H9 (cell line): ENCODE results near the gene RNU4-1. TPM values are rescaled to one million over a fixed set of nuclear protein-coding genes. Genes with fewer than 3 reads are reported as not detected.

Experiments
- DNase-seq: peaks from one replicate; pipeline ENCODE4 v3.0.0-alpha.2; 2017
- H2AFZ ChIP-seq: one replicate; pipeline ENCODE4 v1.6.1; 2013; ENCODE audit warnings: mild to moderate bottlenecking, low read length, control low read depth, moderate library complexity
- H2AK5ac ChIP-seq: 2 replicates; pipeline ENCODE4 v1.6.1; 2013; ENCODE audit warnings: low read length, control low read depth, mixed read lengths; ENCODE audit not compliant: insufficient read length
- H2BK120ac ChIP-seq: one replicate; pipeline ENCODE4 v1.6.1; 2013; ENCODE audit warnings: low read depth, mild to moderate bottlenecking, low read length, control low read depth, inconsistent platforms; ENCODE audit not compliant: poor library complexity, severe bottlenecking
- H2BK12ac ChIP-seq: 2 replicates; pipeline ENCODE4 v1.6.1; 2013; ENCODE audit warnings: low read length, control low read depth, mixed read lengths, low read depth; ENCODE audit not compliant: insufficient read length
- H2BK15ac ChIP-seq: 2 replicates; pipeline ENCODE4 v1.6.1; 2013; ENCODE audit warnings: low read depth, low read length, control low read depth
- H2BK20ac ChIP-seq: one replicate; pipeline ENCODE4 v1.6.1; 2013; ENCODE audit warnings: low read depth, mild to moderate bottlenecking, low read length, control low read depth, inconsistent platforms; ENCODE audit not compliant: poor library complexity, severe bottlenecking
- H2BK5ac ChIP-seq: 2 replicates; pipeline ENCODE4 v1.6.1; 2013; ENCODE audit warnings: low read length, control low read depth, mixed read lengths; ENCODE audit not compliant: insufficient read length
- H3K14ac ChIP-seq: 2 replicates; pipeline ENCODE4 v1.6.1; 2013; ENCODE audit warnings: low read length, control low read depth; ENCODE audit not compliant: insufficient read depth
- H3K18ac ChIP-seq: 2 replicates; pipeline ENCODE4 v1.6.1; 2013; ENCODE audit warnings: low read depth, mild to moderate bottlenecking, mixed read lengths, low read length, control low read depth; ENCODE audit not compliant: insufficient read length
- H3K23ac ChIP-seq: 2 replicates; pipeline ENCODE4 v1.6.1; 2013; ENCODE audit warnings: low read length, control low read depth, mixed read lengths, low read depth; ENCODE audit not compliant: insufficient read length
- H3K23me2 ChIP-seq: 2 replicates; pipeline ENCODE4 v1.6.1; 2013; ENCODE audit warnings: low read depth, mild to moderate bottlenecking, mixed read lengths, low read length, control low read depth; ENCODE audit not compliant: insufficient read length, poor library complexity, severe bottlenecking
- H3K27ac ChIP-seq: 2 replicates; pipeline ENCODE4 v1.5.1; 2013; ENCODE audit warnings: low read length, control low read depth, mixed read lengths, low read depth; ENCODE audit not compliant: insufficient read length
- H3K27me3 ChIP-seq: 2 replicates; pipeline ENCODE4 v1.6.1; 2013; ENCODE audit warnings: low read length, control low read depth, inconsistent platforms; ENCODE audit not compliant: insufficient read depth
- H3K4ac ChIP-seq: 2 replicates; pipeline ENCODE4 v1.6.1; 2013; ENCODE audit warnings: low read depth, mild to moderate bottlenecking, control low read depth, inconsistent platforms, low read length, moderate library complexity
- H3K4me1 ChIP-seq: 2 replicates; pipeline ENCODE4 v1.6.1; 2013; ENCODE audit warnings: low read length, control low read depth, inconsistent platforms; ENCODE audit not compliant: insufficient read depth
- H3K4me2 ChIP-seq: 2 replicates; pipeline ENCODE4 v1.6.1; 2013; ENCODE audit warnings: low read length, control low read depth, mixed read lengths; ENCODE audit not compliant: insufficient read length, insufficient read depth
- H3K56ac ChIP-seq: 2 replicates; pipeline ENCODE4 v1.6.1; 2013; ENCODE audit warnings: low read depth, mild to moderate bottlenecking, mixed read lengths, low read length, control low read depth; ENCODE audit not compliant: insufficient read length
- H3K79me1 ChIP-seq: 2 replicates; pipeline ENCODE4 v1.6.1; 2013; ENCODE audit warnings: low read depth, mild to moderate bottlenecking, moderate library complexity, low read length, control low read depth, inconsistent platforms; ENCODE audit not compliant: insufficient read depth, poor library complexity, severe bottlenecking
- H3K79me2 ChIP-seq: 2 replicates; pipeline ENCODE4 v1.6.1; 2013; ENCODE audit warnings: low read length, control low read depth, inconsistent platforms; ENCODE audit not compliant: insufficient read depth
- H3K9ac ChIP-seq: 2 replicates; pipeline ENCODE4 v1.6.1; 2013; ENCODE audit warnings: low read length, control low read depth, mixed read lengths; ENCODE audit not compliant: insufficient read length; ENCODE audit errors: extremely low read depth
- H3K9me3 ChIP-seq: one replicate; pipeline ENCODE4 v1.6.1; 2013; ENCODE audit warnings: low read depth, low read length, inconsistent platforms; ENCODE audit not compliant: control insufficient read depth
- H3T11ph ChIP-seq: one replicate; pipeline ENCODE4 v1.6.1; 2013; ENCODE audit warnings: mild to moderate bottlenecking, low read length, control low read depth, inconsistent platforms
- H4K20me1 ChIP-seq: one replicate; pipeline ENCODE4 v1.6.1; 2013; ENCODE audit not compliant: control insufficient read depth, insufficient read length, insufficient read depth
- H4K5ac ChIP-seq: 2 replicates; pipeline ENCODE4 v1.6.1; 2013; ENCODE audit warnings: low read depth, mild to moderate bottlenecking, mixed read lengths, low read length, control low read depth; ENCODE audit not compliant: insufficient read length
- H4K8ac ChIP-seq: replicated peaks from 2 replicates; pipeline ENCODE4 v1.6.1; 2013; ENCODE audit warnings: low read length, control low read depth, mixed read lengths, low read depth; ENCODE audit not compliant: insufficient read length
- H4K91ac ChIP-seq: 2 replicates; pipeline ENCODE4 v1.6.1; 2013; ENCODE audit warnings: low read depth, mild to moderate bottlenecking, moderate library complexity, mixed read lengths, low read length, control low read depth; ENCODE audit not compliant: insufficient read length
- H3K27ac Mint-ChIP-seq, 3 experiments: 2 replicates in 2 of 3; 3 replicates in 1 of 3; pipeline ENCODE4 v1.8.0; 2020 to 2021; ENCODE audit warnings: mixed read lengths in 3 of 3, mild to moderate bottlenecking in 1 of 3, moderate library complexity in 1 of 3
- H3K27me3 Mint-ChIP-seq: 2 replicates; pipeline ENCODE4 v1.8.0; 2021; ENCODE audit warnings: low read depth, mild to moderate bottlenecking, moderate library complexity, mixed read lengths
- H3K36me3 Mint-ChIP-seq, 3 experiments: 2 replicates in 2 of 3; 3 replicates in 1 of 3; pipeline ENCODE4 v1.8.0; 2020 to 2021; ENCODE audit warnings: low read depth in 3 of 3, mixed read lengths in 3 of 3; ENCODE audit not compliant: insufficient read depth in 1 of 3
- H3K4me1 Mint-ChIP-seq, 2 experiments: 2 replicates each; pipeline ENCODE4 v1.8.0; 2020; ENCODE audit warnings: mixed read lengths in 2 of 2
- H3K4me3 Mint-ChIP-seq, 2 experiments: 2 replicates in 1 of 2; 3 replicates in 1 of 2; pipeline ENCODE4 v1.8.0; 2020 to 2021; ENCODE audit warnings: mild to moderate bottlenecking in 2 of 2, mixed read lengths in 2 of 2, moderate library complexity in 1 of 2
- H3K9me3 Mint-ChIP-seq, 2 experiments: 2 replicates in 1 of 2; 3 replicates in 1 of 2; pipeline ENCODE4 v1.8.0; 2020; ENCODE audit warnings: mild to moderate bottlenecking in 2 of 2, mixed read lengths in 2 of 2, moderate library complexity in 1 of 2
- WGBS: extraction: QIAGEN DNeasy Blood & Tissue Kit; methylation state at CpG from one replicate; pipeline ENCODE4 v1.1.7; 2013; ENCODE audit warnings: missing lambda C conversion rate, low lambda C conversion rate, mixed read lengths; ENCODE audit not compliant: insufficient read length; ENCODE audit errors: extremely low coverage; 5-methylcytosine and 5-hydroxymethylcytosine counted together
- total RNA-seq: library from RNA; stranded (reverse); gene quantifications from 2 replicates; pipeline ENCODE4 v1.2.1, GENCODE V29; 2021
- TF ChIP-seq, protein P1 (sequence below): fragments of 200-600 bp; sonication (generic); conservative IDR thresholded peaks from 3 replicates; pipeline ENCODE4 v1.8.0; 2021; ENCODE audit warnings: antibody characterized with exemption, mild to moderate bottlenecking

The RNU4-1 gene
- total RNA-seq, 1 experiment from 2014 or later = 3,262 TPM

- TF ChIP-seq, protein P1, sequence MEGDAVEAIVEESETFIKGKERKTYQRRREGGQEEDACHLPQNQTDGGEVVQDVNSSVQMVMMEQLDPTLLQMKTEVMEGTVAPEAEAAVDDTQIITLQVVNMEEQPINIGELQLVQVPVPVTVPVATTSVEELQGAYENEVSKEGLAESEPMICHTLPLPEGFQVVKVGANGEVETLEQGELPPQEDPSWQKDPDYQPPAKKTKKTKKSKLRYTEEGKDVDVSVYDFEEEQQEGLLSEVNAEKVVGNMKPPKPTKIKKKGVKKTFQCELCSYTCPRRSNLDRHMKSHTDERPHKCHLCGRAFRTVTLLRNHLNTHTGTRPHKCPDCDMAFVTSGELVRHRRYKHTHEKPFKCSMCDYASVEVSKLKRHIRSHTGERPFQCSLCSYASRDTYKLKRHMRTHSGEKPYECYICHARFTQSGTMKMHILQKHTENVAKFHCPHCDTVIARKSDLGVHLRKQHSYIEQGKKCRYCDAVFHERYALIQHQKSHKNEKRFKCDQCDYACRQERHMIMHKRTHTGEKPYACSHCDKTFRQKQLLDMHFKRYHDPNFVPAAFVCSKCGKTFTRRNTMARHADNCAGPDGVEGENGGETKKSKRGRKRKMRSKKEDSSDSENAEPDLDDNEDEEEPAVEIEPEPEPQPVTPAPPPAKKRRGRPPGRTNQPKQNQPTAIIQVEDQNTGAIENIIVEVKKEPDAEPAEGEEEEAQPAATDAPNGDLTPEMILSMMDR = no peak
Measured at GRCh38 chr12:120276734-120277133, 16.3 kb downstream of the RNU4-1 start.

More at GRCh38 chr12:120276734-120277133, 16.3 kb downstream of the RNU4-1 start:
- no peaks in the 10 kb centered on the region for H3K4me1 ChIP-seq
- H3K23me2 ChIP-seq = no peaks in the 10 kb centered on the region
- H2AFZ ChIP-seq = no peak overlapping the region
- WGBS = no CpG with 5 or more reads among the region's 6 CpGs
- no peak overlapping the region for H2BK5ac ChIP-seq
- H2AK5ac ChIP-seq = no peak overlapping the region
- no peak overlapping the region for H4K8ac ChIP-seq
- H3K4ac ChIP-seq = no peak overlapping the region
- no peak overlapping the region for H3K4me3 Mint-ChIP-seq
- no peak overlapping the region for H3T11ph ChIP-seq
- no peak overlapping the region for H3K9ac ChIP-seq
- no peaks in the 10 kb centered on the region; the same call in 1 of the 2 replicates for H3K27me3 Mint-ChIP-seq
- H2BK20ac ChIP-seq = no peak overlapping the region
- H4K5ac ChIP-seq = no peak overlapping the region
- H3K27ac Mint-ChIP-seq = no peak overlapping the region
- no peaks in the 10 kb centered on the region for H3K79me2 ChIP-seq
- H3K23ac ChIP-seq = no peak overlapping the region
- H2BK15ac ChIP-seq = no peak overlapping the region
- peaks cover 6% of the 10 kb centered on the region for H3K9me3 ChIP-seq
- H3K27me3 ChIP-seq = no peaks in the 10 kb centered on the region
- H4K20me1 ChIP-seq = no peaks in the 10 kb centered on the region
- H3K56ac ChIP-seq = no peak overlapping the region
- H3K9me3 Mint-ChIP-seq = peaks cover 14 to 16% of the 10 kb centered on the region in 2 experiments
- no peak overlapping the region for H2BK12ac ChIP-seq
- no peak overlapping the region for H3K4me2 ChIP-seq
- H4K91ac ChIP-seq = no peak overlapping the region
- H3K36me3 Mint-ChIP-seq = peaks cover 6 to 15% (median 8%) of the 10 kb centered on the region in 3 experiments
- no peaks in the 10 kb centered on the region for H3K4me1 Mint-ChIP-seq
- H3K79me1 ChIP-seq = no peaks in the 10 kb centered on the region
- no peak for DNase-seq
- H2BK120ac ChIP-seq = no peak overlapping the region
- no peak overlapping the region for H3K18ac ChIP-seq
- H3K14ac ChIP-seq = no peak overlapping the region
- no peak overlapping the region for H3K27ac ChIP-seq
